Uterus (tissue), 4 donors: ENCODE results near the gene SVIL. TPM values are rescaled to one million over a fixed set of nuclear protein-coding genes. Genes with fewer than 3 reads are reported as not detected.

Experiments used
- DNase-seq, 2 donors: peaks; one replicate each; pipeline ENCODE4 v3.0.0-alpha.2; 2019 to 2020
- H3K27ac ChIP-seq, 2 donors: fragments of 200-600 bp; sonication (generic); 1 replicate in 1 of 2; 2 replicates in 1 of 2; pipeline ENCODE4 v1.5.1; 2016 to 2018
- H3K27me3 ChIP-seq, 2 donors: fragments of 200-600 bp; sonication (generic); one replicate each; pipeline ENCODE4 v1.5.1; 2018 to 2019; ENCODE audit warnings: control low read depth in 1 of 2
- H3K36me3 ChIP-seq, 2 donors: fragments of 200-600 bp; sonication (generic); one replicate each; pipeline ENCODE4 v1.5.1; 2019; ENCODE audit warnings: control low read depth in 1 of 2
- H3K4me1 ChIP-seq, 2 donors: fragments of 200-600 bp; sonication (generic); one replicate each; pipeline ENCODE4 v1.5.1; 2018 to 2019; ENCODE audit warnings: control low read depth in 1 of 2
- H3K4me3 ChIP-seq, 2 donors: fragments of 200-600 bp; sonication (generic); 1 replicate in 1 of 2; 2 replicates in 1 of 2; pipeline ENCODE4 v1.5.1; 2018 to 2019; ENCODE audit warnings: mild to moderate bottlenecking in 1 of 2
- H3K9me3 ChIP-seq, 2 donors: fragments of 200-600 bp; sonication (generic); one replicate each; pipeline ENCODE4 v1.5.1; 2019; ENCODE audit warnings: control low read depth in 1 of 2
- CTCF ChIP-seq, 4 experiments: fragments of 200-600 bp in 2 of 4; fragments of 450-650 bp in 2 of 4; sonication (generic) in 2 of 4; IDR thresholded peaks; one replicate each; pipeline ENCODE4 v1.5.1; 2016 to 2019; ENCODE audit warnings: antibody characterized with exemption in 4 of 4, mild to moderate bottlenecking in 2 of 4, moderate library complexity in 1 of 4
- POLR2A ChIP-seq, 2 donors: fragments of 450-650 bp; IDR thresholded peaks; one replicate each; pipeline ENCODE4 v1.6.1; 2016; ENCODE audit warnings: antibody characterized with exemption in 2 of 2, mild to moderate bottlenecking in 1 of 2, moderate library complexity in 1 of 2
- intact Hi-C: fragments of 100-400 bp; cut with DNase I; formaldehyde crosslinking; loops from one replicate; pipeline ENCODE4 v1.15.1; 2023; ENCODE audit warnings: low total_unique reads
- total RNA-seq, 4 donors: library from RNA; depleted of rRNA in 3 of 4; stranded (reverse); fragments of >200 nt in 3 of 4; gene quantifications; one replicate each; pipeline versions ENCODE4 v1.1.0 to v1.2.4, GENCODE V29; 2014 to 2023
- donor health status: DM: yes; HTN: yes; CAD: no.

SVIL gene
- total RNA-seq, 4 donors from 2014 or later = 108 to 316 (median 209) TPM

GRCh38 chr10:29559996-29560395 is 74.8 kb downstream of the SVIL start:
- H3K9me3 ChIP-seq = no peaks in the 10 kb centered on the region
- H3K4me1 ChIP-seq = peaks cover 0 to 3% of the 10 kb centered on the region in 2 donors
- TF ChIP-seq POLR2A (IDR thresholded peaks at IDR 0.05) = no peak
- no peak for TF ChIP-seq CTCF (IDR thresholded peaks at IDR 0.05)
- no peaks in the 10 kb centered on the region for H3K27me3 ChIP-seq
- peak in 1 of 2 donors; percentile 23 for DNase-seq
- no peak overlapping the region for H3K4me3 ChIP-seq
- H3K27ac ChIP-seq = peak overlapping the region; percentile 9 to 58
- no peaks in the 10 kb centered on the region for H3K36me3 ChIP-seq
- intact Hi-C loops = no loop called here

- no peaks in the 10 kb centered on the region for H3K27me3 ChIP-seq
Observed at GRCh38 chr10:29557665-29558064, 77.1 kb downstream of the SVIL start.

GRCh38 chr10:29555746-29556481 is 78.9 kb downstream of the SVIL start:
- Histone ChIP-seq H3K27ac (peak overlapping the region; percentile 60 to 64), H3K4me1 (no peaks in the 10 kb centered on the region), H3K27me3 (no peaks in the 10 kb centered on the region), H3K36me3 (no peaks in the 10 kb centered on the region), H3K4me3 (no peak overlapping the region), H3K9me3 (no peaks in the 10 kb centered on the region)
- DNase-seq = peak in 1 of 2 donors; percentile 52
- TF ChIP-seq CTCF (IDR thresholded peaks at IDR 0.05) = no peak
- TF ChIP-seq POLR2A (IDR thresholded peaks at IDR 0.05) = no peak
- intact Hi-C loops = no loop called here

More at GRCh38 chr10:29557665-29558064, 77.1 kb downstream of the SVIL start:
- peak overlapping the region; percentile 4 to 64 for H3K27ac ChIP-seq
- TF ChIP-seq CTCF (IDR thresholded peaks at IDR 0.05) (no peak), POLR2A (IDR thresholded peaks at IDR 0.05) (no peak)
- intact Hi-C loops = no loop called here
- no peaks in the 10 kb centered on the region for H3K36me3 ChIP-seq
- H3K4me3 ChIP-seq = no peak overlapping the region
- no peaks in the 10 kb centered on the region for H3K9me3 ChIP-seq
- DNase-seq = no peak
- H3K4me1 ChIP-seq = no peaks in the 10 kb centered on the region

- peak overlapping the region; percentile 60 to 64 for H3K27ac ChIP-seq
- no peaks in the 10 kb centered on the region for H3K27me3 ChIP-seq
- TF ChIP-seq POLR2A (IDR thresholded peaks at IDR 0.05) = no peak
- no peak for TF ChIP-seq CTCF (IDR thresholded peaks at IDR 0.05)
- intact Hi-C loops = no loop called here
- no peaks in the 10 kb centered on the region for H3K36me3 ChIP-seq
- no peak for DNase-seq
- no peaks in the 10 kb centered on the region for H3K9me3 ChIP-seq
- no peaks in the 10 kb centered on the region for H3K4me1 ChIP-seq
- H3K4me3 ChIP-seq = no peak overlapping the region
Observed at GRCh38 chr10:29555091-29555745, 79.6 kb downstream of the SVIL start.

- TF ChIP-seq POLR2A (IDR thresholded peaks at IDR 0.05) = no peak
- TF ChIP-seq CTCF (IDR thresholded peaks at IDR 0.05) = no peak
- H3K36me3 ChIP-seq = no peaks in the 10 kb centered on the region
- intact Hi-C loops = no loop called here
- no peaks in the 10 kb centered on the region for H3K4me1 ChIP-seq
- DNase-seq = no peak
- H3K9me3 ChIP-seq = no peaks in the 10 kb centered on the region
- H3K27me3 ChIP-seq = no peaks in the 10 kb centered on the region
- peak overlapping the region; percentile 44 to 60 for H3K27ac ChIP-seq
- H3K4me3 ChIP-seq = no peak overlapping the region
Observed at GRCh38 chr10:29554660-29555059, 80.1 kb downstream of the SVIL start.
